Activated CD8-positive, alpha-beta memory T cell treated with anti-CD3 and anti-CD28 coated beads for 36 hours (primary cell): ENCODE results near the gene IFIT1B. TPM values are rescaled to one million over a fixed set of nuclear protein-coding genes. Genes with fewer than 3 reads are reported as not detected.
"Not testable (repeated sequence)": the region's sequence is repeated elsewhere in the genome, so short reads cannot be mapped to it uniquely, and the experiment has no call there.

ENCODE experiments used
- CTCF ChIA-PET: fragments of 350-600 bp; sonication (Branson Sonifier 250); formaldehyde crosslinking; loops from one replicate; lab custom pipeline; 2021; ENCODE audit warnings: antibody characterized with exemption; lab: Charles Lee
- POLR2A ChIA-PET: fragments of 350-600 bp; sonication (Branson Sonifier 250); formaldehyde crosslinking; loops from one replicate; lab custom pipeline; 2021; ENCODE audit warnings: antibody characterized with exemption; lab: Charles Lee
- total RNA-seq, 2 experiments: library from RNA; stranded (reverse); gene quantifications; one replicate each; pipeline ENCODE4 v1.2.3, GENCODE V29; 2021

The IFIT1B gene
- total RNA-seq, 2 experiments from 2014 or later = not detected

GRCh38 chr10:89404104-89405047 lies 26.5 kb downstream of the IFIT1B start:
- ChIA-PET CTCF (no interaction called here), POLR2A (no interaction called here)

- CTCF ChIA-PET, POLR2A ChIA-PET: not testable (repeated sequence)
Observed at GRCh38 chr10:89406178-89406577, 28.3 kb downstream of the IFIT1B start.

- CTCF ChIA-PET, POLR2A ChIA-PET: not testable (repeated sequence)
Observed at GRCh38 chr10:89407792-89408191, 29.9 kb downstream of the IFIT1B start.

GRCh38 chr10:89409282-89409681 lies 31.4 kb downstream of the IFIT1B start:
- CTCF ChIA-PET, POLR2A ChIA-PET: not testable (repeated sequence)

GRCh38 chr10:89410551-89410950 lies 32.7 kb downstream of the IFIT1B start:
- CTCF ChIA-PET, POLR2A ChIA-PET: not testable (repeated sequence)

- POLR2A ChIA-PET, CTCF ChIA-PET: not testable (repeated sequence)
Observed at GRCh38 chr10:89411135-89411534, 33.3 kb downstream of the IFIT1B start.

- POLR2A ChIA-PET, CTCF ChIA-PET: not testable (repeated sequence)
Observed at GRCh38 chr10:89412276-89412675, 34.4 kb downstream of the IFIT1B start.

GRCh38 chr10:89413398-89413912 lies 35.6 kb downstream of the IFIT1B start:
- CTCF ChIA-PET = interaction anchor here (0.6 kb wide), 1 partner anchor 117 kb away, joined by 3 read pairs; no protein-coding TSS in a partner anchor
- POLR2A ChIA-PET = interaction anchor here (1.0 kb wide), 1 partner anchor 423 kb away, joined by 4 read pairs; the partner anchor contains the start of gene FAS

- ChIA-PET CTCF (interaction anchor here (0.6 kb wide), 1 partner anchor 118 kb away, joined by 3 read pairs; no protein-coding TSS in a partner anchor), POLR2A (interaction anchor here (0.7 to 1.0 kb wide), 4 partner anchors 22 to 424 kb away, joined by 4 read pairs; partner anchors contain the start of genes FAS, IFIT1 and LIPA)
Observed at GRCh38 chr10:89414146-89414878, 36.5 kb downstream of the IFIT1B start, which contains the start of gene IFIT5. IFIT5 (plus strand) TSS chr10:89414568; CDS start chr10:89414799, 231 bp downstream.

- POLR2A ChIA-PET = no interaction called here
- CTCF ChIA-PET = no interaction called here
Observed at GRCh38 chr10:89414879-89415821, 37.3 kb downstream of the IFIT1B start.

GRCh38 chr10:89416465-89416864 lies 38.6 kb downstream of the IFIT1B start:
- CTCF ChIA-PET = interaction anchor here (1.3 kb wide), 1 partner anchor 10 kb away, joined by 3 read pairs; no protein-coding TSS in a partner anchor
- POLR2A ChIA-PET = interaction anchor here (0.8 kb wide), 1 partner anchor 20 kb away, joined by 3 read pairs; no protein-coding TSS in a partner anchor

- ChIA-PET CTCF (no interaction called here), POLR2A (no interaction called here)
Observed at GRCh38 chr10:89419548-89419947, 41.7 kb downstream of the IFIT1B start.

- ChIA-PET CTCF (no interaction called here), POLR2A (no interaction called here)
Observed at GRCh38 chr10:89421018-89421476, 43.2 kb downstream of the IFIT1B start.

GRCh38 chr10:89425000-89425399 lies 47.1 kb downstream of the IFIT1B start:
- ChIA-PET CTCF (no interaction called here), POLR2A (no interaction called here)

- ChIA-PET POLR2A (no interaction called here), CTCF (interaction anchor here (0.6 to 1.3 kb wide), 3 partner anchors 9 to 114 kb away, joined by 3 read pairs; no protein-coding TSS in a partner anchor)
Observed at GRCh38 chr10:89426230-89426868, 48.5 kb downstream of the IFIT1B start.

GRCh38 chr10:89427629-89428028 lies 49.8 kb downstream of the IFIT1B start:
- POLR2A ChIA-PET = no interaction called here

GRCh38 chr10:89428877-89429276 lies 51.0 kb downstream of the IFIT1B start:
- ChIA-PET POLR2A (no interaction called here), CTCF (no interaction called here)

More at GRCh38 chr10:89427629-89428028, 49.8 kb downstream of the IFIT1B start:
- CTCF ChIA-PET = no interaction called here

GRCh38 chr10:89431977-89432376 lies 54.1 kb downstream of the IFIT1B start:
- POLR2A ChIA-PET = no interaction called here
- CTCF ChIA-PET = no interaction called here
